Neuron (in vitro differentiated cells): ENCODE results near the gene RNF180.
"Not testable (repeated sequence)": the region's sequence is repeated elsewhere in the genome, so short reads cannot be mapped to it uniquely, and the experiment has no call there.

Experiments
- H2AFZ ChIP-seq: one replicate; pipeline ENCODE4 v1.6.1; 2013; ENCODE audit warnings: low read depth, mild to moderate bottlenecking, inconsistent platforms, low read length, moderate library complexity
- H3K27me3 ChIP-seq: one replicate; pipeline ENCODE4 v1.6.1; 2013; ENCODE audit warnings: low read length; ENCODE audit not compliant: insufficient read depth
- H3K36me3 ChIP-seq: one replicate; pipeline ENCODE4 v1.6.1; 2013; ENCODE audit warnings: low read length; ENCODE audit not compliant: insufficient read depth
- H3K4me1 ChIP-seq: one replicate; pipeline ENCODE4 v1.6.1; 2013; ENCODE audit warnings: low read length; ENCODE audit not compliant: insufficient read depth
- H3K4me3 ChIP-seq: 2 replicates; pipeline ENCODE4 v1.5.1; 2013; ENCODE audit warnings: mild to moderate bottlenecking, low read length, moderate library complexity
- H3K9me3 ChIP-seq: one replicate; pipeline ENCODE4 v1.6.1; 2013; ENCODE audit warnings: low read length

The RNF180 gene

DNA sequence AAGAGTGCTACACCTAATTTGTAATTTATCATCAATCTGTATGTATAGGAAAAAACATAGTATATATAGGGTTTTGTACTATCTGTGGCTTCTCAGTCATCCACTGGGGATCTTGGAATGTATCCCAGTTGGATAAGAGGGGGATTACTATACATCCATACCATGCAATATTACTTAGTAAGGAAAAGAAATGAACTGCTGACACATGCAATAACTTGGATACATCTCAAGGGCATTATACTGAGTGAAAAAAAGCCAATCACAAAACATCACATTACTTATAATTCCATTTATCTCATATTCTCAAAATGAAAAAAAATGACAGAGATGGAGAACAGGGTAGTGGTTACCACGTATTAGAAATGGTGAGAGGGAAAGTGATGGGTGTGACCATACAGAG is 231.9 kb downstream of the RNF180 start:
- H2AFZ ChIP-seq: no peak overlapping the region
- no peaks in the 10 kb centered on the region for H3K9me3 ChIP-seq

DNA sequence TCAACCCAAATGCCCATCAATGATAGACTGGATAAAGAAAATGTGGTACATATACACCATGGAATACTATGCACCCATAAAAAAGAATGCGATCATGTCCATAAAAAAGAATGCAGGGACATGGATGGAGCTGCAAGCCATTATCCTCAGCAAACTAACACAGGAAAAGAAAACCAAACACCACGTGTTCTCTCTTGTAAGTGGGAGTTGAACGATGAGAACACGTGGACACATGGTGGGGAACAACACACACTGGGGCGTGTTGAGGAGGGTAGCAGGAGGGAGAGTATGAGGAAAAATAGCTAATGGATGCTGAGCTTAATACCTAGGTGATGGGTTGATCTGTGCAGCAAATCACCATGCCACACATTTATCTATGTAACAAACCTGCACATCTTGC is 233.1 kb downstream of the RNF180 start:
- not testable (repeated sequence) for H3K36me3 ChIP-seq, H3K4me3 ChIP-seq, H3K4me1 ChIP-seq, H3K27me3 ChIP-seq, H2AFZ ChIP-seq, H3K9me3 ChIP-seq

More for the DNA sequence above, 231.9 kb downstream of the RNF180 start:
- no peaks in the 10 kb centered on the region for H3K36me3 ChIP-seq
- no peaks in the 10 kb centered on the region for H3K4me1 ChIP-seq
- no peak overlapping the region for H3K4me3 ChIP-seq
- no peaks in the 10 kb centered on the region for H3K27me3 ChIP-seq

DNA sequence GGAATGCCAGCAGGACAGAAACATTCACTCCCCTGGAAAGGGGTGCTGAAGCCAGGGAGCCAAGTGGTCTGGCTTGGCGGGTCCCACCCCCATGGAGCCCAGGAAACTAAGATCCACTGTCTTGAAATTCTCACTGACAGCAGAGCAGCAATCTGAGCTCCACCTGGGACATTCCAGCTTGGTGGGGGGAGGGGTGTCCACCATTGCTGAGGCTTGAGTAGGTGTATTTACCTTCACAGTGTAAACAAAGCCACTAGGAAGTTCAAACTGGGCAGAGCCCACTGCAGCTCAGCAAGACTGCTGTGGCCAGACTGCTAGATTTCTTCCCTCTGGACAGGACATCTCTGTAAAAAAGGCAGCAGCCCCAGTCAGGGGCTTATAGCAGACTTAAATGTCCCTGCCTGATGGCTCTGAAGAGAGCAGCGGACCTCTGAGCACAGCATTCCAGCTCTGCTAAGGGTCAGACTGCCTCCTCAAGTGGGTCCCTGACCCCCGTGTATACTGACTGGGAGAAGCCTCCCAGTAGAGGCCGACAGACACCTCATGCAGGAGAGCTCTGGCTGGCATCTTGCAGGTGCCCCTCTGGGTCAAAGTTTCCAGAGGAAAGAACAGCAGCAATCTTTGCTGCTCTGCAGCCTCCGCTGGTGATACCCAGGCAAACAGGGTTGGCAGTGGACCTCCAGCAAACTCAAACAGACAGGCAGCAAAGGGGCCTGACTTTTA is 241.6 kb downstream of the RNF180 start:
- not testable (repeated sequence) for H3K4me3 ChIP-seq, H3K9me3 ChIP-seq, H3K27me3 ChIP-seq, H2AFZ ChIP-seq, H3K36me3 ChIP-seq, H3K4me1 ChIP-seq

DNA sequence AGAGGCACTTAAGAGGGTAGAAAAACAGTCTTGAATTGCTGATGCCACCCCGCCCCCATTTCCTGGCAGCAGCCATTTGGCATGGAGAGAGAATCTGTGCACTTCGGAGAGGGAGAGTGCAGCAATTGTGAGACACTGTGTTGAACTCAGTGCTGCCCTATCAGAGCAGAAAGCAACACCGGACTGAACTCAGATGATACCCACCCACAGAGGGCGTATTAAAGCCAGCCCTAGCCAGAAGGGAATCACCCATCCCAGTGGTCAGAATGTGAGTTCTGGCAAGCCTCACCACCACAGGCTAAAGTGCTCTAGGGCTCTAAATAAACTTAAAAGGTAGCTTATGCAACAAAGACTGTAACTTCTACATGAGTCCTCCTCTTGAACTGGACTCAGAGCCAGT is 251.7 kb downstream of the RNF180 start:
- H3K27me3 ChIP-seq: no peaks in the 10 kb centered on the region
- H3K9me3 ChIP-seq: no peaks in the 10 kb centered on the region
- H2AFZ ChIP-seq: no peak overlapping the region
- H3K4me1 ChIP-seq: no peaks in the 10 kb centered on the region
- H3K4me3 ChIP-seq: no peak overlapping the region
- no peaks in the 10 kb centered on the region for H3K36me3 ChIP-seq

DNA sequence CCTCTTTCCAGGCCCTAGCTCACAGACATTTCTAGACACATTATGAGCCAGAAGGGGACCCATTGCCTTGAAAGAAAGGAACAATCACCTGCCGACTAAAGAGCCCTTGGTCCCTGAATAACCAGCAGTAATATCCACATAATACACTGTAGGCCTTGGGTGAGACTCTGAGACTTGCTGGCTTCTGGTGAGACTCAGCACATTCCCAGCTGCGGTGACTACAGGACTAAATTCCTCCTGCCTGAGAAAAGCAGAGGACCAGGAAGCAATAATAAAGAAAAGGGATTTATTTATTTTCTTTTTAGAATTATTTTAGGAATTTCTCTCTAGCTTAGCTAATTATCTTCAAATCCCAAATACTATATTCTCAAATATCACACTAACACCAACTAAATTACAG is 252.4 kb downstream of the RNF180 start:
- Histone ChIP-seq H3K9me3 (no peaks in the 10 kb centered on the region), H3K27me3 (no peaks in the 10 kb centered on the region), H2AFZ (no peak overlapping the region), H3K36me3 (no peaks in the 10 kb centered on the region), H3K4me3 (no peak overlapping the region), H3K4me1 (no peaks in the 10 kb centered on the region)
